ENCODE data around the gene ADAM19.
A peak's percentile ranks its signal among the peaks of the same experiment; 100 is the strongest.

ADAM19 gene

DNA sequence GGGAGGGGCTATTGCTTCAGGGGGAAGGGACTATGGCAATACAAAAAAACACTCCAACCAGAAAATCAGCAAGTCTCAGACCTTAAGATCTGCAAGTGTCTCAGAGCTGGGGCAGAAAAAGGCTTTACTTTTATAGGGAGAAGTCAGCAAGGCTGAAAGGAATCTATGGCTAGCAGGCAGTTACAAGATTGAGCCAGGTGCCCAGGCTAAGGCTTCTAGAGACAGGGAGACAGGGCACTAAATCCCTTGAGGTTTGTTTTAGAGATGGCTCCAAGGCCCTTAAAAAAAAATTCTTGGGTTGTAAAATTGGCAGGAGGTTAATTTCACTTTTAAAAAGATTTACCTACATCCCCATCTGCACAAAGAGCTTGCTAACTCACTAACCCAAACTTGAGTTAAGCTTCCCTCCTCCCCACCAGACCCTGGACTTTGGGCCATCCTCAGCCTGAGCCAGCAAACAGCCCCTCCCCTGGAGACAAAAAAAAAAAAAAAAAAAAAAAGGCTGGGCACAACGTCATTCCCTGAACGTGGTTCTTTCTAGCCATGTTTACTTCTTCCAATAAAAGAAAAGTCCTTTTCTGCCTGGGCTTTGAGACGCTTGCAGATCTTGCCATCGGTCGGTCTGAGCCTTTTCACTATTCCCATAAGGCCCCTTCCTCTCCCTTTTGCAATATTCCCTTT lies 97.6 kb downstream of the ADAM19 start:
- TF ChIP-seq, protein P1, sequence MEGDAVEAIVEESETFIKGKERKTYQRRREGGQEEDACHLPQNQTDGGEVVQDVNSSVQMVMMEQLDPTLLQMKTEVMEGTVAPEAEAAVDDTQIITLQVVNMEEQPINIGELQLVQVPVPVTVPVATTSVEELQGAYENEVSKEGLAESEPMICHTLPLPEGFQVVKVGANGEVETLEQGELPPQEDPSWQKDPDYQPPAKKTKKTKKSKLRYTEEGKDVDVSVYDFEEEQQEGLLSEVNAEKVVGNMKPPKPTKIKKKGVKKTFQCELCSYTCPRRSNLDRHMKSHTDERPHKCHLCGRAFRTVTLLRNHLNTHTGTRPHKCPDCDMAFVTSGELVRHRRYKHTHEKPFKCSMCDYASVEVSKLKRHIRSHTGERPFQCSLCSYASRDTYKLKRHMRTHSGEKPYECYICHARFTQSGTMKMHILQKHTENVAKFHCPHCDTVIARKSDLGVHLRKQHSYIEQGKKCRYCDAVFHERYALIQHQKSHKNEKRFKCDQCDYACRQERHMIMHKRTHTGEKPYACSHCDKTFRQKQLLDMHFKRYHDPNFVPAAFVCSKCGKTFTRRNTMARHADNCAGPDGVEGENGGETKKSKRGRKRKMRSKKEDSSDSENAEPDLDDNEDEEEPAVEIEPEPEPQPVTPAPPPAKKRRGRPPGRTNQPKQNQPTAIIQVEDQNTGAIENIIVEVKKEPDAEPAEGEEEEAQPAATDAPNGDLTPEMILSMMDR (IDR thresholded peaks at IDR 0.05; ENCODE audit: extremely low read depth, missing control alignments), result no peak
- no peak for DNase-seq (ENCODE audit: low spot score)

GRCh38 chr5:157476702-157477408 lies 98.7 kb downstream of the ADAM19 start:
- TF ChIP-seq, protein P1 (IDR thresholded peaks at IDR 0.05; ENCODE audit: extremely low read depth, missing control alignments), result peak; percentile 56
- peak; percentile 74 for DNase-seq (ENCODE audit: low spot score)

GRCh38 chr5:157475432-157475831 lies 100.1 kb downstream of the ADAM19 start:
- no peak for DNase-seq (ENCODE audit: low spot score)
- TF ChIP-seq, protein P1 (IDR thresholded peaks at IDR 0.05; ENCODE audit: extremely low read depth, missing control alignments), result no peak

DNA sequence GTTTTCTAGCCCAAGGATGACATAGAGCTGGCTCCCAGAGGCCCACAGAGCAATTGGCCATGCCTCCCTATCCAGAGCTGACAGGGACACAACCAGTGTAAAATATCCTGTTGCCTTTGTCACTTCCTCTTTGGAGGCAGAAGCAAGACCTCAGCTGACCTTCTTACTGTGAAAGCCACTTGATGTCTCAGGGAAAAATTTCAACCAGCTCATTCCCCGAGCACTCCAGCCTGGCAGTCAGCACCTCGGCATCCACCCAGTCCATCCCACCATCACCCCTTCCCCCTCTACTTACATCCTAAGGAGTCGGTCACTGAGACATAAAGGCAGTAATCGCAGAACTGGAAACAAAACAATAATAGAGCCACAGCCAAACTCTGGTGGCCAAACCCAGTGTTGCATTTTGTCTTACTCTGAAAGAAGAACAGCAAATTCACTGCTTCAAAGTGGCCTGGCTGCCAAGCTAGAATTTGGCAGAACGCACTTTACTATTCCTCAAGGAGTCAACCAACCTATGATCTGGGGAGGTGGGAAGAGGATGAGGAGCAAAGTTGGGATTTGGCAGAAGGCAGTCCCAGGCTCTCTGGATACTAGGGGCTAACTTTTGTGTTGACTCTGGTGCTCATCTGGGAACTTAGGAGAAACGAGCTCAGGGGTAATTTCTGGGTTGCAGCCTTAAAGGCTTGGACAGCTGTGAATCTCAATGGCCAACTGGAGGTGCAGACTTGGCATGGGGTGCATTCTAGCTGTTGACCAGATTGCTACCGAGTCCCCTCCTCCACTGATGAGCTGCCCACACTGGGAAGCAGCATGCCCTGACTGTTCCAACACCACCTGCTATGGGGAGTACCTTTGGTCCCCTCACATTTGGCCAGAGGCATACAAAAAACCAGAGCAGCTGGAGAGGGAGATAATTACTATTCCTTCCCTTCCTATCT lies 101.9 kb downstream of the ADAM19 start:
- DNase-seq (ENCODE audit: low spot score), result no peak
- TF ChIP-seq, protein P1 (IDR thresholded peaks at IDR 0.05; ENCODE audit: extremely low read depth, missing control alignments), result no peak

GRCh38 chr5:157471709-157472108 lies 103.9 kb downstream of the ADAM19 start:
- TF ChIP-seq, protein P1 (IDR thresholded peaks at IDR 0.05; ENCODE audit: extremely low read depth, missing control alignments), result peak; percentile 78
- peak; percentile 56 for DNase-seq (ENCODE audit: low spot score)

DNA sequence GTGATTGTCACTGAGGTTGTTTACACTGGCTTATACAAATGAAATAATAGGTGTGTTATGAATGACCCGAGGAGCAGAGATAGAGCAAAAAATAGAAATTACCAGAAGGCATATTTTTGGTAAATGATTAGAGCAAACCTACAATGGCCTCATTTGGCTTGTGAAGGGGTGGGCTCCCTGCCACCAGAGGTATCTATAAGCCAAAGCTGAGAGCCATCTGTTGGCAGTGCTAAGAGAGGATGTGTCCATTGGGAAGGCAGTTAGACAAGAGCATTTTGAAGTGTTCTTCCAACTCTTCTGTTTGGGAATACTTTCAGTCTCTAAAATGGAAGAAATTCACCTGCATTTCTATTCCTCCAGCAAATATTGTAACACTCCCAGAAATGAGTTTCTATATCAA lies 104.9 kb downstream of the ADAM19 start:
- TF ChIP-seq, protein P1 (IDR thresholded peaks at IDR 0.05; ENCODE audit: extremely low read depth, missing control alignments), result no peak

More for the DNA sequence above, 104.9 kb downstream of the ADAM19 start:
- no peak for DNase-seq (ENCODE audit: low spot score)

All from GM20000 (cell line).